ENCODE measurements around the gene NTN4. TPM values are rescaled to one million over a fixed set of nuclear protein-coding genes. Genes with fewer than 3 reads are reported as not detected.

The NTN4 gene
- polyA plus RNA-seq, 1 of the 3 experiments (the other 2 are of a cell fraction) = 0.08 TPM

DNA sequence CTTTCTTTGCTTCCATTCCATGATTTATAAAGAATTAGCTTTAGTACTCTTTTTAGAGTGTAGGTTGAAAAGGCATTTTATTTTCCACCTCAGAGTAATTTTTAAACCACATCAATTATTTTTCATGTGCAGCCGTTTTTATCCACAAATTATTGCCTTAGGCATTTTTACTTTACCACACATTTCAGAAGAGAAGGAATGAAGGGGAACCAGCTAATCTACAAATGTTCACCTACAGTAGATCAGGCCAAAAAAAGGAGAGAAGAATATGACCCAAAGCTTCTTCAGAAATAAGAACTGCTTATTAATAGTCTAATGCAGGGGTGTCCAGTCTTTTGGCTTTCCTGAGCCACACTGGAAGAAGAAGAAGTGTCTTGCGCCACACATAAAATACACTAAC, 19.8 kb upstream of the NTN4 start:
- no peak for TF ChIP-seq EP300 (IDR thresholded peaks at IDR 0.05; ENCODE audit: borderline replicate concordance in 1 of 2, low read depth in 1 of 2, low read length in 1 of 2)
- no peak for TF ChIP-seq GABPA (IDR thresholded peaks at IDR 0.05; ENCODE audit: low read depth)
- TF ChIP-seq, protein P1, sequence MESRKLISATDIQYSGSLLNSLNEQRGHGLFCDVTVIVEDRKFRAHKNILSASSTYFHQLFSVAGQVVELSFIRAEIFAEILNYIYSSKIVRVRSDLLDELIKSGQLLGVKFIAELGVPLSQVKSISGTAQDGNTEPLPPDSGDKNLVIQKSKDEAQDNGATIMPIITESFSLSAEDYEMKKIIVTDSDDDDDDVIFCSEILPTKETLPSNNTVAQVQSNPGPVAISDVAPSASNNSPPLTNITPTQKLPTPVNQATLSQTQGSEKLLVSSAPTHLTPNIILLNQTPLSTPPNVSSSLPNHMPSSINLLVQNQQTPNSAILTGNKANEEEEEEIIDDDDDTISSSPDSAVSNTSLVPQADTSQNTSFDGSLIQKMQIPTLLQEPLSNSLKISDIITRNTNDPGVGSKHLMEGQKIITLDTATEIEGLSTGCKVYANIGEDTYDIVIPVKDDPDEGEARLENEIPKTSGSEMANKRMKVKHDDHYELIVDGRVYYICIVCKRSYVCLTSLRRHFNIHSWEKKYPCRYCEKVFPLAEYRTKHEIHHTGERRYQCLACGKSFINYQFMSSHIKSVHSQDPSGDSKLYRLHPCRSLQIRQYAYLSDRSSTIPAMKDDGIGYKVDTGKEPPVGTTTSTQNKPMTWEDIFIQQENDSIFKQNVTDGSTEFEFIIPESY (IDR thresholded peaks at IDR 0.05; ENCODE audit: borderline replicate concordance, low read depth) = no peak
- TF ChIP-seq, protein P2, sequence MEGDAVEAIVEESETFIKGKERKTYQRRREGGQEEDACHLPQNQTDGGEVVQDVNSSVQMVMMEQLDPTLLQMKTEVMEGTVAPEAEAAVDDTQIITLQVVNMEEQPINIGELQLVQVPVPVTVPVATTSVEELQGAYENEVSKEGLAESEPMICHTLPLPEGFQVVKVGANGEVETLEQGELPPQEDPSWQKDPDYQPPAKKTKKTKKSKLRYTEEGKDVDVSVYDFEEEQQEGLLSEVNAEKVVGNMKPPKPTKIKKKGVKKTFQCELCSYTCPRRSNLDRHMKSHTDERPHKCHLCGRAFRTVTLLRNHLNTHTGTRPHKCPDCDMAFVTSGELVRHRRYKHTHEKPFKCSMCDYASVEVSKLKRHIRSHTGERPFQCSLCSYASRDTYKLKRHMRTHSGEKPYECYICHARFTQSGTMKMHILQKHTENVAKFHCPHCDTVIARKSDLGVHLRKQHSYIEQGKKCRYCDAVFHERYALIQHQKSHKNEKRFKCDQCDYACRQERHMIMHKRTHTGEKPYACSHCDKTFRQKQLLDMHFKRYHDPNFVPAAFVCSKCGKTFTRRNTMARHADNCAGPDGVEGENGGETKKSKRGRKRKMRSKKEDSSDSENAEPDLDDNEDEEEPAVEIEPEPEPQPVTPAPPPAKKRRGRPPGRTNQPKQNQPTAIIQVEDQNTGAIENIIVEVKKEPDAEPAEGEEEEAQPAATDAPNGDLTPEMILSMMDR (IDR thresholded peaks at IDR 0.05) = no peak
- no peak for TF ChIP-seq GATA2 (CRISPR knock-in tag; IDR thresholded peaks at IDR 0.05)
- Histone ChIP-seq H3K4me3 (ENCODE audit: low read depth in 2 of 2, low read length in 1 of 2) (no peak overlapping the region), H3K36me3 (replicated peaks in 1 of 2; ENCODE audit: control insufficient read depth in 1 of 2, insufficient read depth in 2 of 2, low read length in 1 of 2) (no peaks in the 10 kb centered on the region), H3K79me2 (ENCODE audit: insufficient read depth) (no peaks in the 10 kb centered on the region), H3F3A (replicated peaks; ENCODE audit: insufficient read depth) (peaks cover 12% of the 10 kb centered on the region), H3K27ac (ENCODE audit: low read depth in 2 of 2, low read length in 1 of 2) (no peak overlapping the region), H4K20me1 (ENCODE audit: insufficient read depth) (no peaks in the 10 kb centered on the region), H3K9me3 (no peaks in the 10 kb centered on the region), H2AFZ (ENCODE audit: low read depth) (no peak overlapping the region), H3K4me2 (no peak overlapping the region), H3K9ac (no peak overlapping the region), H3K9me2 (no peaks in the 10 kb centered on the region), H3K27me3 (ENCODE audit: insufficient read depth) (peaks cover 12% of the 10 kb centered on the region; the same call in 1 of the 2 replicates), H3K4me1 (ENCODE audit: control insufficient read depth in 1 of 2, insufficient read depth in 2 of 2, low read depth in 1 of 2, low read length in 1 of 2) (peaks cover 0 to 9% of the 10 kb centered on the region in 2 experiments; a peak in 1 of 4 replicates)
- CTCF ChIA-PET = interaction anchor here (0.7 to 3.2 kb wide), 7 partner anchors 10 to 236 kb away, joined by 3 to 17 read pairs (median 4); no protein-coding TSS in a partner anchor
- 52% methylated on average over 2 of the region's 2 CpGs for WGBS (ENCODE audit: low lambda C conversion rate)
- DNase-seq = no peak
- POLR2A ChIA-PET = interaction anchor here (0.6 kb wide), 1 partner anchor 13 kb away, joined by 3 read pairs; no protein-coding TSS in a partner anchor

DNA sequence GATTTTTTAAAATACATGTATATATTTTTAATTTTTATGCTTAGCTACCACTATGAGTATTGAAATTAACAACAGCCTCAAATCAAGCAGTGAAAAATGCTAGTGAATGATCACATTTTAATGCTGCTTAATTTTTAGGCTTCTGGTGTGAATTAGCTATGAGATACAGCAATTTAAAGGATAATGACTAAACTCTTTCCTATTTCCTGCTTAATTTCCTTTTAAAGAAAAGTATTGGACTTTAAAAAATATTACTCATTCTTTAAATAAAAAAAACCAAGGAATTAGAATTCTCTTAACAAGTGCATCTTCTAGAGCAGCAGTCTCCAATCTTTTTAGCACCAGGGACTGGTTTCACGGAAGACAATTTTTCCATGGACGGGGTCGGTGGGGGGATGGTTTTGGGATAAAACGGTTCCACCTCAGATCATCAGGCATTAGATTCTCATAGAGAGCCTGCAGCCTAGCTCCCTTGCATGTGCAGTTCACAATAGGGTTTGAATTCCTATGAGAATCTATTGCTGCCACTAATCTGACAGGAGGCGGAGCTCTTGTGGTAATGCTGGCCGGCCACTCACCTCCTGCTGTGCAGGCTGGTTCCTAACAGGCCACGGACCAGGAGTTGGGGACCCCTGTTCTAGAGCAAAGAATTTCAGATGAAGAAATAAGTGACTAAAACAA, 18.6 kb upstream of the NTN4 start:
- CTCF ChIA-PET = interaction anchor here (1.5 to 3.2 kb wide), 3 partner anchors 12 to 227 kb away, joined by 4 to 17 read pairs (median 13); no protein-coding TSS in a partner anchor
- peaks cover 0 to 9% of the 10 kb centered on the region in 2 experiments; a peak in 2 of 4 replicates for H3K4me1 ChIP-seq (ENCODE audit: control insufficient read depth in 1 of 2, insufficient read depth in 2 of 2, low read depth in 1 of 2, low read length in 1 of 2)
- 73% methylated on average over 7 of the region's 7 CpGs for WGBS (ENCODE audit: low lambda C conversion rate)
- H3K9ac ChIP-seq = no peak overlapping the region
- no peaks in the 10 kb centered on the region for H3K36me3 ChIP-seq (replicated peaks in 1 of 2; ENCODE audit: control insufficient read depth in 1 of 2, insufficient read depth in 2 of 2, low read length in 1 of 2)
- H3K9me2 ChIP-seq = no peaks in the 10 kb centered on the region
- H2AFZ ChIP-seq (ENCODE audit: low read depth) = no peak overlapping the region
- no peak overlapping the region for H3K4me3 ChIP-seq (ENCODE audit: low read depth in 2 of 2, low read length in 1 of 2)
- POLR2A ChIA-PET = no interaction called here
- no peak overlapping the region for H3K4me2 ChIP-seq
- H4K20me1 ChIP-seq (ENCODE audit: insufficient read depth) = no peaks in the 10 kb centered on the region
- DNase-seq = no peak
- peaks cover 16% of the 10 kb centered on the region for H3F3A ChIP-seq (replicated peaks; ENCODE audit: insufficient read depth)
- H3K9me3 ChIP-seq = no peaks in the 10 kb centered on the region
- peaks cover 5% of the 10 kb centered on the region; the same call in 1 of the 2 replicates for H3K27me3 ChIP-seq (ENCODE audit: insufficient read depth)
- no peaks in the 10 kb centered on the region for H3K79me2 ChIP-seq (ENCODE audit: insufficient read depth)
- no peak overlapping the region for H3K27ac ChIP-seq (ENCODE audit: low read depth in 2 of 2, low read length in 1 of 2)
- TF ChIP-seq FOSL2 (IDR thresholded peaks at IDR 0.05; ENCODE audit: borderline replicate concordance, low read depth) (no peak), EZH2phosphoT487 (IDR thresholded peaks at IDR 0.05; ENCODE audit: borderline replicate concordance, low read depth) (no peak), MEF2A (IDR thresholded peaks at IDR 0.05; ENCODE audit: borderline replicate concordance, low read depth) (no peak), TCF12 (IDR thresholded peaks at IDR 0.05) (no peak), RXRA (IDR thresholded peaks at IDR 0.05; ENCODE audit: borderline replicate concordance, low read depth) (no peak), RCOR1 (IDR thresholded peaks at IDR 0.05; ENCODE audit: low read length) (no peak)
